WTC11 (cell line): ENCODE measurements around the gene NUPR1. TPM values are rescaled to one million over a fixed set of nuclear protein-coding genes. Genes with fewer than 3 reads are reported as not detected.
A peak's percentile ranks its signal among the peaks of the same experiment; 100 is the strongest.

ENCODE experiments used
- ATAC-seq: fragments of 200-7000 bp; cut with Tn5 transposase; 2 replicates; pipeline ENCODE4 v1.10.0; 2021; ENCODE audit warnings: mild to moderate bottlenecking, moderate library complexity
- CTCF ChIA-PET: fragments of 300-600 bp; sonication (Branson Sonifier 250); formaldehyde crosslinking; loops from one replicate; lab custom pipeline; 2021; ENCODE audit warnings: antibody characterized with exemption; lab: Charles Lee
- POLR2A ChIA-PET: fragments of 350-600 bp; sonication (Branson Sonifier 250); formaldehyde crosslinking; loops from one replicate; lab custom pipeline; 2021; ENCODE audit warnings: antibody characterized with exemption; lab: Charles Lee
- DNase-seq: peaks from one replicate; pipeline ENCODE4 v3.0.0; 2021; ENCODE audit warnings: low spot score
- H3K27ac Mint-ChIP-seq: 2 replicates; pipeline ENCODE4 v1.8.0; 2021; ENCODE audit warnings: mixed read lengths
- H3K27me3 Mint-ChIP-seq: 2 replicates; pipeline ENCODE4 v1.8.0; 2021; ENCODE audit warnings: low read depth, mild to moderate bottlenecking, moderate library complexity, mixed read lengths
- H3K36me3 Mint-ChIP-seq: 2 replicates; pipeline ENCODE4 v1.8.0; 2021; ENCODE audit warnings: mixed read lengths
- H3K4me1 Mint-ChIP-seq: 2 replicates; pipeline ENCODE4 v1.8.0; 2022; ENCODE audit warnings: mixed read lengths
- H3K4me3 Mint-ChIP-seq: 2 replicates; pipeline ENCODE4 v1.8.0; 2021; ENCODE audit warnings: mild to moderate bottlenecking, moderate library complexity, mixed read lengths
- H3K9me3 Mint-ChIP-seq: 2 replicates; pipeline ENCODE4 v1.8.0; 2021; ENCODE audit warnings: mixed read lengths
- FOXK1 ChIP-seq: sonication (generic); formaldehyde crosslinking; IDR thresholded peaks from 2 replicates; pipeline ENCODE4 v1.8.0; 2022; ENCODE audit warnings: mild to moderate bottlenecking, moderate library complexity, missing genetic modification reagents
- GABPB1 ChIP-seq: sonication (generic); formaldehyde crosslinking; IDR thresholded peaks from 2 replicates; pipeline ENCODE4 v1.8.1; 2023; ENCODE audit warnings: mild to moderate bottlenecking, missing genetic modification reagents
- GTF2I ChIP-seq: fragments of 250-450 bp; sonication (Bioruptor Pico); conservative IDR thresholded peaks from 2 replicates; pipeline ENCODE4 v1.4.0; 2021; ENCODE audit warnings: mild to moderate bottlenecking
- NFYB ChIP-seq: sonication (generic); formaldehyde crosslinking; conservative IDR thresholded peaks from 2 replicates; pipeline ENCODE4 v1.8.0; 2022; ENCODE audit warnings: low read depth, missing genetic modification reagents
- SP1 ChIP-seq: sonication (generic); formaldehyde crosslinking; conservative IDR thresholded peaks from 2 replicates; pipeline ENCODE4 v1.8.1; 2022; ENCODE audit warnings: missing genetic modification reagents
- ZNF219 ChIP-seq: sonication (generic); formaldehyde crosslinking; IDR thresholded peaks from 2 replicates; pipeline ENCODE4 v1.8.0; 2023; ENCODE audit warnings: missing genetic modification reagents, mild to moderate bottlenecking, borderline replicate concordance
- total RNA-seq: library from RNA; stranded (reverse); gene quantifications from 3 replicates; pipeline ENCODE4 v1.2.3, GENCODE V29; 2021
- TF ChIP-seq, protein P1 (sequence below): sonication (generic); formaldehyde crosslinking; IDR thresholded peaks from 2 replicates; pipeline ENCODE4 v1.8.1; 2023; ENCODE audit warnings: mild to moderate bottlenecking, missing genetic modification reagents, moderate library complexity
- TF ChIP-seq, protein P2 (sequence below): sonication (generic); formaldehyde crosslinking; IDR thresholded peaks from 2 replicates; pipeline ENCODE4 v1.8.0; 2022; ENCODE audit warnings: mild to moderate bottlenecking, missing genetic modification reagents
- TF ChIP-seq, protein P3 (sequence below): sonication (generic); formaldehyde crosslinking; conservative IDR thresholded peaks from 2 replicates; pipeline ENCODE4 v1.8.1; 2022; ENCODE audit warnings: mild to moderate bottlenecking, missing genetic modification reagents
- TF ChIP-seq, protein P4 (sequence below): sonication (generic); formaldehyde crosslinking; IDR thresholded peaks from 2 replicates; pipeline ENCODE4 v1.8.0; 2022; ENCODE audit warnings: mild to moderate bottlenecking, missing genetic modification reagents
- TF ChIP-seq, protein P5 (sequence below): sonication (generic); formaldehyde crosslinking; IDR thresholded peaks from 2 replicates; pipeline ENCODE4 v1.8.1; 2023; ENCODE audit warnings: mild to moderate bottlenecking, missing genetic modification reagents, moderate library complexity
- TF ChIP-seq, protein P6 (sequence below): sonication (generic); formaldehyde crosslinking; IDR thresholded peaks from 2 replicates; pipeline ENCODE4 v1.8.0; 2023; ENCODE audit warnings: missing genetic modification reagents, mild to moderate bottlenecking, borderline replicate concordance

Gene NUPR1
- total RNA-seq, 1 experiment from 2014 or later = 0.33 TPM

DNA sequence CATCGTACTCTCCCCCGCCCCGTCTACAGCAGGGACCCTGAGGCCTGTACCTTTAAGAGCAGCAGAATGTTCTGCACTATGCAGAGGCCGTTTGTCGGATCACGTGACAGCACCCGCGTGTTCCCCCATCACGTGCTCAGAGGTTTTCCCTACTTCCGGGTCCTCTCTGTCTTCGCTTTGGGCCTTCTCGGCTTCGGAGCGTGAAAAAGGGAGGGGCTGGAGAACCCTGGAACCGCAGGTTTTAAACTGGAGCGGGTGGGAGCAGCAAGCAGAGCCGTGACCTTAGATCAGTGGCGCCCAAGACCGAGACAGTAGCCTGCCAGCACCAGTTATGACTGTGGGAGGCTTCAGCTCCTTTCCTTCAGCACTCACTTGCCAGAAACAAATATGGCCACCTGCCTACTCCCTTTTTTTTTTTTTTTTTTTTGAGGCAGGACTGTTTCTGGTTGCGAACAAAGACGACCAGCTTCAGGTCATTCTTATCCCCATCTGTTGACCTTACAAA, 46.8 kb downstream of the NUPR1 start, which contains the start of gene CLN3:
TSS of gene CLN3 (minus strand) at position 105 of the 505 bp plus-strand sequence. CDS start 315 bp downstream, outside the sequence.
- H3K27ac Mint-ChIP-seq = peak within 1 kb of the TSS; percentile 96
- ChIA-PET CTCF (interaction anchor here (0.6 to 1.0 kb wide), 2 partner anchors 56 to 178 kb away, joined by 3 read pairs; no protein-coding TSS in a partner anchor), POLR2A (no interaction called here)
- ATAC-seq (peak; percentile 96), DNase-seq (peak; percentile 89)
- H3K4me3 Mint-ChIP-seq = peak within 1 kb of the TSS; percentile 93
- TF ChIP-seq, protein P1, sequence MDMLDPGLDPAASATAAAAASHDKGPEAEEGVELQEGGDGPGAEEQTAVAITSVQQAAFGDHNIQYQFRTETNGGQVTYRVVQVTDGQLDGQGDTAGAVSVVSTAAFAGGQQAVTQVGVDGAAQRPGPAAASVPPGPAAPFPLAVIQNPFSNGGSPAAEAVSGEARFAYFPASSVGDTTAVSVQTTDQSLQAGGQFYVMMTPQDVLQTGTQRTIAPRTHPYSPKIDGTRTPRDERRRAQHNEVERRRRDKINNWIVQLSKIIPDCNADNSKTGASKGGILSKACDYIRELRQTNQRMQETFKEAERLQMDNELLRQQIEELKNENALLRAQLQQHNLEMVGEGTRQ (CRISPR knock-in tag) = peak; percentile 99
- TF ChIP-seq FOXK1 (CRISPR knock-in tag) (peak; percentile 56), ZNF219 (CRISPR knock-in tag) (no peak), GABPB1 (CRISPR knock-in tag) (0 out of 2 replicates have a peak, but pooled peaks have one; percentile 26)
- TF ChIP-seq, protein P2, sequence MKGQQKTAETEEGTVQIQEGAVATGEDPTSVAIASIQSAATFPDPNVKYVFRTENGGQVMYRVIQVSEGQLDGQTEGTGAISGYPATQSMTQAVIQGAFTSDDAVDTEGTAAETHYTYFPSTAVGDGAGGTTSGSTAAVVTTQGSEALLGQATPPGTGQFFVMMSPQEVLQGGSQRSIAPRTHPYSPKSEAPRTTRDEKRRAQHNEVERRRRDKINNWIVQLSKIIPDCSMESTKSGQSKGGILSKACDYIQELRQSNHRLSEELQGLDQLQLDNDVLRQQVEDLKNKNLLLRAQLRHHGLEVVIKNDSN (CRISPR knock-in tag) = peak; percentile 99
- TF ChIP-seq, protein P3, sequence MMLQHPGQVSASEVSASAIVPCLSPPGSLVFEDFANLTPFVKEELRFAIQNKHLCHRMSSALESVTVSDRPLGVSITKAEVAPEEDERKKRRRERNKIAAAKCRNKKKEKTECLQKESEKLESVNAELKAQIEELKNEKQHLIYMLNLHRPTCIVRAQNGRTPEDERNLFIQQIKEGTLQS = no peak
- TF ChIP-seq, protein P4, sequence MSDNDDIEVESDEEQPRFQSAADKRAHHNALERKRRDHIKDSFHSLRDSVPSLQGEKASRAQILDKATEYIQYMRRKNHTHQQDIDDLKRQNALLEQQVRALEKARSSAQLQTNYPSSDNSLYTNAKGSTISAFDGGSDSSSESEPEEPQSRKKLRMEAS (CRISPR knock-in tag) = 0 out of 2 replicates have a peak, but pooled peaks have one; percentile 62
- no peaks in the 10 kb centered on the region for H3K9me3 Mint-ChIP-seq
- H3K36me3 Mint-ChIP-seq = no peaks in the 10 kb centered on the region; the same call in 1 of the 2 replicates
- no peaks in the 10 kb centered on the region for H3K4me1 Mint-ChIP-seq
- H3K27me3 Mint-ChIP-seq = peaks cover 20% of the 10 kb centered on the region

DNA sequence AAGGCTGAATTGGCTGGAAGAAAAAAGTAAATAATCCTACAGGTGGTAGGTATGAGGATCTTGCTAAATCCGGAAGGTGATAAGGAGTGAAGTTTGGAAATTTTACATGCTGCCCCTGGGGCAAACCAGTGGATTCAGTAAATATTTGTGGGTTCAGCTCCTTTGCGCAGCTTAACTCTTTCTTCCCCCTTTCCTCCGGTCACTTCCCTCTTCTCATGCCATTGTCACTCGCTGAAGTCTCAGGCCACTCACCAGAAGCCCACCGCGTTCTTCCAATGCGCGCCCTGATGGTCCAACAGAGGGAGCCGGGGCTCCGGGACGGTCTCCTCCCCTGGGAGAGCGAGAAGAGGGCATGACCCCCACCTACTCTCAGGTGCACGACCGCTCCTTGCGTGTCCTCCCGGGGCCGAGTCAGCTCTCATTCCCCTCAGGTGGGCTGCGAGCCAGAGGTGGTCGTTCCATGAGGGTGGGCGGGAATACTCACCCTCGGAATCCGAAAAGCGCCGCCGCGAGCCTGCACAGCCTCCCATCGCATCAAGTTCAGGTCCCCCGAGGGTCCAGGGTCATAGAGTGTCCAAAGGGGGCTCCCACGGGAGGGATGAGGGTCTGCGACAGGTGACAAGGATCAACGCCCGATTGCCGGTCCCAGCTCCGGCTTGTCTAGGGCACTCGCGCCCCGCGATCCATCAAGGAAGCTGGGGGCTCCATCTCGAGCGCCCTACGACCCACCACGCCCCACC, 47.4 kb downstream of the NUPR1 start:
- peak overlapping the region; percentile 93 for H3K4me3 Mint-ChIP-seq
- ChIA-PET POLR2A (interaction anchor here (0.5 kb wide), 1 partner anchor 188 kb away, joined by 4 read pairs; no protein-coding TSS in a partner anchor), CTCF (interaction anchor here (1.0 to 1.2 kb wide), 2 partner anchors 57 to 58 kb away, joined by 3 read pairs; no protein-coding TSS in a partner anchor)
- H3K4me1 Mint-ChIP-seq = no peaks in the 10 kb centered on the region
- ATAC-seq (peak; percentile 67), DNase-seq (peak; percentile 60)
- H3K36me3 Mint-ChIP-seq = no peaks in the 10 kb centered on the region; the same call in 1 of the 2 replicates
- H3K9me3 Mint-ChIP-seq = no peaks in the 10 kb centered on the region
- TF ChIP-seq SP1 (CRISPR knock-in tag) (0 out of 2 replicates have a peak, but pooled peaks have one; percentile 7), NFYB (CRISPR knock-in tag) (0 out of 2 replicates have a peak, but pooled peaks have one; percentile 25), GTF2I (CRISPR knock-in tag) (no peak)
- TF ChIP-seq, protein P5, sequence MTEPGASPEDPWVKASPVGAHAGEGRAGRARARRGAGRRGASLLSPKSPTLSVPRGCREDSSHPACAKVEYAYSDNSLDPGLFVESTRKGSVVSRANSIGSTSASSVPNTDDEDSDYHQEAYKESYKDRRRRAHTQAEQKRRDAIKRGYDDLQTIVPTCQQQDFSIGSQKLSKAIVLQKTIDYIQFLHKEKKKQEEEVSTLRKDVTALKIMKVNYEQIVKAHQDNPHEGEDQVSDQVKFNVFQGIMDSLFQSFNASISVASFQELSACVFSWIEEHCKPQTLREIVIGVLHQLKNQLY (CRISPR knock-in tag) = no peak
- TF ChIP-seq, protein P6, sequence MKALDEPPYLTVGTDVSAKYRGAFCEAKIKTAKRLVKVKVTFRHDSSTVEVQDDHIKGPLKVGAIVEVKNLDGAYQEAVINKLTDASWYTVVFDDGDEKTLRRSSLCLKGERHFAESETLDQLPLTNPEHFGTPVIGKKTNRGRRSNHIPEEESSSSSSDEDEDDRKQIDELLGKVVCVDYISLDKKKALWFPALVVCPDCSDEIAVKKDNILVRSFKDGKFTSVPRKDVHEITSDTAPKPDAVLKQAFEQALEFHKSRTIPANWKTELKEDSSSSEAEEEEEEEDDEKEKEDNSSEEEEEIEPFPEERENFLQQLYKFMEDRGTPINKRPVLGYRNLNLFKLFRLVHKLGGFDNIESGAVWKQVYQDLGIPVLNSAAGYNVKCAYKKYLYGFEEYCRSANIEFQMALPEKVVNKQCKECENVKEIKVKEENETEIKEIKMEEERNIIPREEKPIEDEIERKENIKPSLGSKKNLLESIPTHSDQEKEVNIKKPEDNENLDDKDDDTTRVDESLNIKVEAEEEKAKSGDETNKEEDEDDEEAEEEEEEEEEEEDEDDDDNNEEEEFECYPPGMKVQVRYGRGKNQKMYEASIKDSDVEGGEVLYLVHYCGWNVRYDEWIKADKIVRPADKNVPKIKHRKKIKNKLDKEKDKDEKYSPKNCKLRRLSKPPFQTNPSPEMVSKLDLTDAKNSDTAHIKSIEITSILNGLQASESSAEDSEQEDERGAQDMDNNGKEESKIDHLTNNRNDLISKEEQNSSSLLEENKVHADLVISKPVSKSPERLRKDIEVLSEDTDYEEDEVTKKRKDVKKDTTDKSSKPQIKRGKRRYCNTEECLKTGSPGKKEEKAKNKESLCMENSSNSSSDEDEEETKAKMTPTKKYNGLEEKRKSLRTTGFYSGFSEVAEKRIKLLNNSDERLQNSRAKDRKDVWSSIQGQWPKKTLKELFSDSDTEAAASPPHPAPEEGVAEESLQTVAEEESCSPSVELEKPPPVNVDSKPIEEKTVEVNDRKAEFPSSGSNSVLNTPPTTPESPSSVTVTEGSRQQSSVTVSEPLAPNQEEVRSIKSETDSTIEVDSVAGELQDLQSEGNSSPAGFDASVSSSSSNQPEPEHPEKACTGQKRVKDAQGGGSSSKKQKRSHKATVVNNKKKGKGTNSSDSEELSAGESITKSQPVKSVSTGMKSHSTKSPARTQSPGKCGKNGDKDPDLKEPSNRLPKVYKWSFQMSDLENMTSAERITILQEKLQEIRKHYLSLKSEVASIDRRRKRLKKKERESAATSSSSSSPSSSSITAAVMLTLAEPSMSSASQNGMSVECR (CRISPR knock-in tag) = peak; percentile 26; the same call in 1 of the 2 replicates
- H3K27ac Mint-ChIP-seq = no peak overlapping the region; the same call in 1 of the 2 replicates
- peaks cover 20% of the 10 kb centered on the region for H3K27me3 Mint-ChIP-seq
